Vagina (tissue), 2 donors: ENCODE results near the gene KNDC1.

Source experiments
- CTCF ChIP-seq, 3 experiments: fragments of 450-650 bp in 2 of 3; fragments of 200-600 bp in 1 of 3; sonication (generic) in 1 of 3; IDR thresholded peaks; one replicate each; pipeline ENCODE4 v1.5.1; 2017 to 2019; ENCODE audit warnings: antibody characterized with exemption in 3 of 3, mild to moderate bottlenecking in 2 of 3, moderate library complexity in 2 of 3
- POLR2A ChIP-seq, 2 donors: fragments of 450-650 bp; IDR thresholded peaks; one replicate each; pipeline ENCODE4 v1.6.1; 2017; ENCODE audit warnings: antibody characterized with exemption in 2 of 2, mild to moderate bottlenecking in 2 of 2, moderate library complexity in 2 of 2

DNA sequence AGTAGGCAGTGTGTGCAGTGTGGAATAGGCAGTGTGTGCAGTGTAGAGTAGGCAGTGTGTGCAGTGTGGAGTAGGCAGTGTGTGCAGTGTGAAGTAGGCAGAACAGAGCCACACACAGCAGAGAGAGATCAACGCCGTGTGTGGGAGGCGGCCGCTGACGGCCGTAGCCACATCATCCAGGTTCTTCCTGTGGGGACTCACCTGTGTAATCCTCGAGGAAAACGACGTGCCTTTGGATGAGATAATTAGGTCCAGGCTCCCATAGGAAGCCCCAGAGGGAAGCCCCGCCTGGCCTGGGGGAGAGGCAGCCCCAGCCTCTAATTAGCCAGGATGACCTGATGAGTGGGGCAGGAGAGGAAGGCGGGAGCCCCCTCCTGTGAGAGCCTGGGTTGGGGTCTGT is 25.4 kb downstream of the KNDC1 start:
- no peak for TF ChIP-seq POLR2A (IDR thresholded peaks at IDR 0.05)
- TF ChIP-seq CTCF (IDR thresholded peaks at IDR 0.05), result no peak
